PC-9 (cell line): ENCODE results near the gene PHYKPL. TPM values are rescaled to one million over a fixed set of nuclear protein-coding genes. Genes with fewer than 3 reads are reported as not detected.

Source experiments
- BruUV-seq: library from RNA; stranded (reverse); fragments of 400-500 nt; replicated peaks from 2 replicates; lab custom pipeline; 2021; lab: Mats Ljungman, UMichigan
- CTCF ChIA-PET: fragments of 300-600 bp; sonication (Branson Sonifier 250); formaldehyde crosslinking; loops from one replicate; lab custom pipeline; 2022; ENCODE audit warnings: antibody characterized with exemption; lab: Charles Lee
- POLR2A ChIA-PET: fragments of 300-600 bp; sonication (Branson Sonifier 250); formaldehyde crosslinking; loops from one replicate; lab custom pipeline; 2022; ENCODE audit warnings: antibody characterized with exemption; ENCODE audit not compliant: unreplicated experiment; lab: Charles Lee
- DNase-seq, 2 experiments: peaks; one replicate each; pipeline versions ENCODE4 v3.0.0 to v3.0.0-alpha.2; 2015 to 2022; ENCODE audit warnings: mixed read lengths in 1 of 2
- H2AFZ ChIP-seq: fragments of 200-600 bp; sonication (generic); 2 replicates; pipeline ENCODE4 v1.8.1; 2017; ENCODE audit warnings: antibody characterized with exemption
- H3F3A ChIP-seq: fragments of 200-600 bp; sonication (generic); 2 replicates; pipeline ENCODE4 v1.8.1; 2017; ENCODE audit warnings: antibody characterized with exemption, mild to moderate bottlenecking, low read depth; ENCODE audit not compliant: insufficient read depth
- H3K27ac ChIP-seq: fragments of 200-600 bp; sonication (generic); 2 replicates; pipeline ENCODE4 v1.6.1; 2016; ENCODE audit warnings: mixed run types
- H3K27me3 ChIP-seq: fragments of 200-600 bp; sonication (generic); 2 replicates; pipeline ENCODE4 v1.6.1; 2016; ENCODE audit warnings: low read depth, mixed run types; ENCODE audit not compliant: insufficient read depth
- H3K36me3 ChIP-seq: fragments of 200-600 bp; sonication (generic); 2 replicates; pipeline ENCODE4 v1.6.1; 2016; ENCODE audit warnings: low read depth, mixed run types
- H3K4me1 ChIP-seq: fragments of 200-600 bp; sonication (generic); replicated peaks from 2 replicates; pipeline ENCODE4 v1.6.1; 2016; ENCODE audit warnings: mixed run types; ENCODE audit not compliant: insufficient read depth
- H3K4me2 ChIP-seq: fragments of 200-600 bp; sonication (generic); 2 replicates; pipeline ENCODE4 v1.6.1; 2017; ENCODE audit warnings: mixed run types
- H3K4me3 ChIP-seq: fragments of 200-600 bp; sonication (generic); 2 replicates; pipeline ENCODE4 v1.6.1; 2016; ENCODE audit warnings: mixed run types
- H3K79me2 ChIP-seq: fragments of 200-600 bp; sonication (generic); 2 replicates; pipeline ENCODE4 v1.6.1; 2017; ENCODE audit warnings: low read depth, mixed run types
- H3K9me2 ChIP-seq: fragments of 200-600 bp; sonication (generic); 2 replicates; pipeline ENCODE4 v1.8.1; 2017; ENCODE audit warnings: mild to moderate bottlenecking; ENCODE audit not compliant: insufficient read depth
- H3K9me3 ChIP-seq: fragments of 200-600 bp; sonication (generic); 2 replicates; pipeline ENCODE4 v1.8.1; 2016; ENCODE audit warnings: low read depth; ENCODE audit not compliant: insufficient read depth
- H4K20me1 ChIP-seq: fragments of 200-600 bp; sonication (generic); 2 replicates; pipeline ENCODE4 v1.8.1; 2017; ENCODE audit not compliant: insufficient read depth
- EZH2 ChIP-seq: fragments of 200-600 bp; sonication (generic); IDR thresholded peaks from 2 replicates; pipeline ENCODE4 v1.8.0; 2017; ENCODE audit warnings: antibody characterized with exemption, low read depth
- intact Hi-C: fragments of 100-400 bp; cut with micrococcal nuclease; formaldehyde crosslinking; loops from one replicate; pipeline ENCODE4 v1.10.0; 2022; ENCODE audit not compliant: unreplicated experiment
- total RNA-seq: library from RNA; stranded (reverse); gene quantifications from 2 replicates; pipeline ENCODE4 v1.2.3, GENCODE V29; 2021
- TF ChIP-seq, protein P1 (sequence below): fragments of 200-600 bp; sonication (generic); conservative IDR thresholded peaks from 2 replicates; pipeline ENCODE4 v1.6.1; 2017; ENCODE audit warnings: mixed run types, antibody characterized with exemption, mild to moderate bottlenecking, moderate library complexity

Gene PHYKPL
- total RNA-seq, 1 experiment from 2014 or later = 73.7 TPM

DNA sequence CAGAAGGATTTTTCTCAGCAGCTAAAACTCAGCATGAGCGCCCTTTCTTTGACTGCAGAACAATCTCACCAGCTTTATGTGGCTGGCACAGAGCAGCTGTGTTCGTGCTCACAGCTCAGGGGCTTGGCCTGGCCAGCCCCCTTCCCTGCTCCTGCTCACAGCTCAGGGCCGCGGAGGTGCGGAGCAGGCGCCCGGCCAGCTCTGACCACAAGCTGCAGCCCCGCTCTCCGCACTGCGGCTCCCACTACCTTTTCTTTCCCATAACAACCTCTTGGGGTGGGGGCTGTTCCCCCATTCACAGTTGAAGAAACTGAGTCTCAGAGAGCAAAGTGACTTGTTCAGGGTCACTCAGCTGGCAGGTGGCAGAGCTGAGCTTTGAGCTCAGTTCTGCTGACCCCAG is 34.0 kb upstream of the PHYKPL start:
- H3K79me2 ChIP-seq = no peaks in the 10 kb centered on the region
- ChIA-PET CTCF (no interaction called here), POLR2A (interaction anchor here (0.6 kb wide), 1 partner anchor 667 kb away, joined by 7 read pairs; the partner anchor contains the start of gene B4GALT7)
- BruUV-seq = no TSS peak
- intact Hi-C loops = no loop called here
- H3K9me2 ChIP-seq = no peaks in the 10 kb centered on the region
- H3K4me2 ChIP-seq = no peak overlapping the region
- H2AFZ ChIP-seq = no peak overlapping the region
- H3F3A ChIP-seq = no peaks in the 10 kb centered on the region
- no peak overlapping the region for H3K4me3 ChIP-seq
- TF ChIP-seq, protein P1, sequence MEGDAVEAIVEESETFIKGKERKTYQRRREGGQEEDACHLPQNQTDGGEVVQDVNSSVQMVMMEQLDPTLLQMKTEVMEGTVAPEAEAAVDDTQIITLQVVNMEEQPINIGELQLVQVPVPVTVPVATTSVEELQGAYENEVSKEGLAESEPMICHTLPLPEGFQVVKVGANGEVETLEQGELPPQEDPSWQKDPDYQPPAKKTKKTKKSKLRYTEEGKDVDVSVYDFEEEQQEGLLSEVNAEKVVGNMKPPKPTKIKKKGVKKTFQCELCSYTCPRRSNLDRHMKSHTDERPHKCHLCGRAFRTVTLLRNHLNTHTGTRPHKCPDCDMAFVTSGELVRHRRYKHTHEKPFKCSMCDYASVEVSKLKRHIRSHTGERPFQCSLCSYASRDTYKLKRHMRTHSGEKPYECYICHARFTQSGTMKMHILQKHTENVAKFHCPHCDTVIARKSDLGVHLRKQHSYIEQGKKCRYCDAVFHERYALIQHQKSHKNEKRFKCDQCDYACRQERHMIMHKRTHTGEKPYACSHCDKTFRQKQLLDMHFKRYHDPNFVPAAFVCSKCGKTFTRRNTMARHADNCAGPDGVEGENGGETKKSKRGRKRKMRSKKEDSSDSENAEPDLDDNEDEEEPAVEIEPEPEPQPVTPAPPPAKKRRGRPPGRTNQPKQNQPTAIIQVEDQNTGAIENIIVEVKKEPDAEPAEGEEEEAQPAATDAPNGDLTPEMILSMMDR = no peak
- no peak for TF ChIP-seq EZH2
- no peaks in the 10 kb centered on the region; the same call in 1 of the 2 replicates for H3K9me3 ChIP-seq
- H3K36me3 ChIP-seq = no peaks in the 10 kb centered on the region
- H3K27ac ChIP-seq = no peak overlapping the region
- H4K20me1 ChIP-seq = no peaks in the 10 kb centered on the region
- DNase-seq = no peak
- no peaks in the 10 kb centered on the region for H3K4me1 ChIP-seq
- peaks cover 94% of the 10 kb centered on the region for H3K27me3 ChIP-seq

DNA sequence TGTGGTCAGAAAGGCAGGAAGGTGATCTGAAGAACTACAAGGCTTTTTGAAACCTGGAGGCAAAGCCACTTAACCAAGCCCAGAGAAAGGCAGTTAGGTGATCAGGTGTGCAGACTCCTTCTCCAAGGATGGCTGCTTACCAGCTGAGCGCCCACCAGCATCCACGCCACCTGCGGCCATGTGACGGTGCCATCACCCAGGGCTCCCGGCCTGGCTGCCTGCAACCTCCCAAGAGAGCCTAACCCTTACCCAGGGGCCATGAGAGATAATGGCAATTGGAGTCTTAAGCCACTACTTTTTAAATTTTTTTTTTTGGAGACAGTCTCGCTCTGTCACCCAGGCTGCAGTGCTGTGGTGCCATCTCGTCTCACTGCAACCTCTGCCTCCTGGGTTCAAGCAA is 33.1 kb upstream of the PHYKPL start:
- no TSS peak for BruUV-seq
- no peak for TF ChIP-seq EZH2
- TF ChIP-seq, protein P1 = no peak

DNA sequence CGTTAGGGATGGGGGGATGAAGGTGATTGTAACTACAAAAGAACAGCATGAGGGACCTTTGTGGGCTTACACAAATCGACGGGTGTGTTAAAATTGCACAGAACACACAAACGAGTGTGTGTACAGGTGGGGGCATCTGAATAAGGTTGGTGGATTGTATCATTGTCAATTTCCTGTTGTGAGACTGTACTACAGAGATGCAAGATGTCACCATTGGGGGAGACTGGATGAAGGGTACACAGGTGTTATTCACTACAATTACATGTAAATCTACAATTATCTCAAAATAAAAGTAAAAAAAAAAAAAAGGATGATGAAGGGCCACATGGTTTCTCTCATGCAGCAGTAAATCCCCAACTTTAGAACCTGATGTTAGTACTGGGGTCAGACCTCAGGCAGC is 31.4 kb upstream of the PHYKPL start:
- no peak for TF ChIP-seq EZH2
- TF ChIP-seq, protein P1 = no peak
- DNase-seq = no peak
- no peak overlapping the region for H3K4me3 ChIP-seq
- no peak overlapping the region for H2AFZ ChIP-seq
- H3F3A ChIP-seq = no peaks in the 10 kb centered on the region
- H3K9me3 ChIP-seq = no peaks in the 10 kb centered on the region; the same call in 1 of the 2 replicates
- peaks cover 95% of the 10 kb centered on the region for H3K27me3 ChIP-seq
- H3K4me1 ChIP-seq = no peaks in the 10 kb centered on the region
- H4K20me1 ChIP-seq = no peaks in the 10 kb centered on the region
- POLR2A ChIA-PET = no interaction called here
- no TSS peak for BruUV-seq
- intact Hi-C loops = no loop called here
- H3K79me2 ChIP-seq = no peaks in the 10 kb centered on the region
- H3K27ac ChIP-seq = no peak overlapping the region
- H3K36me3 ChIP-seq = no peaks in the 10 kb centered on the region
- H3K4me2 ChIP-seq = no peak overlapping the region
- H3K9me2 ChIP-seq = no peaks in the 10 kb centered on the region
- CTCF ChIA-PET = no interaction called here

More for the DNA sequence above, 33.1 kb upstream of the PHYKPL start:
- no peaks in the 10 kb centered on the region for H3K4me1 ChIP-seq
- H2AFZ ChIP-seq = no peak overlapping the region
- POLR2A ChIA-PET = no interaction called here
- no peak for DNase-seq
- intact Hi-C loops = no loop called here
- no peaks in the 10 kb centered on the region for H3F3A ChIP-seq
- H3K27me3 ChIP-seq = peaks cover 92% of the 10 kb centered on the region
- H3K27ac ChIP-seq = no peak overlapping the region
- no peaks in the 10 kb centered on the region for H3K36me3 ChIP-seq
- H3K9me2 ChIP-seq = no peaks in the 10 kb centered on the region
- H3K9me3 ChIP-seq = no peaks in the 10 kb centered on the region; the same call in 1 of the 2 replicates
- no peaks in the 10 kb centered on the region for H3K79me2 ChIP-seq
- H3K4me2 ChIP-seq = no peak overlapping the region
- CTCF ChIA-PET = no interaction called here
- H3K4me3 ChIP-seq = no peak overlapping the region
- H4K20me1 ChIP-seq = no peaks in the 10 kb centered on the region
